NCI-H460 (cell line): Measurements from ENCODE around the gene ATF6B. TPM values are rescaled to one million over a fixed set of nuclear protein-coding genes. Genes with fewer than 3 reads are reported as not detected.

ENCODE experiments used
- DNase-seq: peaks from one replicate; pipeline ENCODE4 v3.0.0-alpha.2; 2016; ENCODE audit warnings: low read depth; ENCODE audit errors: extremely low read depth
- total RNA-seq: library from RNA; depleted of rRNA; stranded (reverse); fragments of >200 nt; shearing (Covaris generic); gene quantifications from 2 replicates; pipeline ENCODE4 v1.2.3, GENCODE V29; 2014

ATF6B gene
- total RNA-seq, 1 experiment from 2014 or later: 20.7 TPM

DNA sequence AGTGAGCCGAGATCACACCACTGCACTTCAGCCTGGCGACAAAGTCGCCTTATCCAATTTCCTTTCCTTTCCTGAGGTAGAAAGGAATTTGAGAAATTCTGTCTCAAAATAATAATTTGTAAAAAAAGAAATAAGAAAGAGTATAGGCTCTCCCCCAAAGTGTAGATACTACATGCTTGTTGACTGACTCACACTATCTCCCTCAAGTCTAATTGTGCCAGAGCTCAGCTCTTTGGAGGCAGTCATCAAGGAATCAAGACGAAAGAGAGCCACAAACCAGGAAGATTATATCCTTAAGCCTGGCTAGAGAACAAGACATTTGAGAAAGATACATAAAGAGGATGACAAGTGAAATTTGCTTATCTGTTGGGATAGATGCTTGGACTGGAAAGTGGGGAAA lies 5.7 kb upstream of the ATF6B start:
- DNase-seq: no peak

DNA sequence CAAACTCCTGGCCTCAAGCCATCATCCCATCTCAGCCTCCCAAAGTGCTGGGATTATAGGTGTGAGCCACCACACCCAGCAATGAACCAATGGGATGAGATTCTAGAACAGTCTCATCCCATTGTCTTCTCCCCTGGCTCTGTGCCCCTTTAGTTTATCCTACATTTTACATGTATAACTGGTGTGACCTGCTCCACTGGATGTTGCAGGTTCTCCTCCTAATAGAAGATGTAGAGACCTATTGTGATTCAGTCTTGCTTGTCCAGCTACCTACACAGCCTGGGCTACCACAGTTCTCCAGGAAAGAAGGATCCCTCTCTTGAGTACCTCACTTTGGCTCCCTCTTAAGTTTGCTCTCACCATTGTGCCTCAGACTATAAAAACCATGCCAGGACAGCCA lies 4.1 kb upstream of the ATF6B start:
- DNase-seq: no peak

DNA sequence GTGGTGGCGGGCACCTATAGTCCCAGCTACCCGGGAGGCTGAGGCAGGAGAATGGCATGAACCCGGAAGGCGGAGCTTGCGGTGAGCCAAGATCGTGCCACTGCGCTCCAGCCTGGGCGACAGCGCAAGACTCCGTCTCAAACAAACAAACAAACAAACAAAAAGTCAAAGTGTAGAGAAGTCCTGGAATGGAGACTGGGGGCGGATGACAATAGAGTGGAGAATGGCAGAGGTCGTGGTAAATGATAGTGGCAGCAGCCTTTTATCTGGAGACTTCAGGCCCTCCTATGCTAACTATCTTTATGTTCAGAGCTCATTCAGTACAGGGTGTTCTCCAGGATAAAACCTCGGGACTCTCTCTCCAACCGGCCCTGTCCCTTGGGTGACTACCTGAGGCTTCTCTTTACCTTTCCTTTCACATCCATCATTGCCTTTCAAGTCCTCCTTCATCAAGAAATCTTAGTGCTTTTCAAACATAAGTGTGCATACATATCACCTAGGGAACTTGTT lies 3.4 kb upstream of the ATF6B start:
- no peak for DNase-seq

DNA sequence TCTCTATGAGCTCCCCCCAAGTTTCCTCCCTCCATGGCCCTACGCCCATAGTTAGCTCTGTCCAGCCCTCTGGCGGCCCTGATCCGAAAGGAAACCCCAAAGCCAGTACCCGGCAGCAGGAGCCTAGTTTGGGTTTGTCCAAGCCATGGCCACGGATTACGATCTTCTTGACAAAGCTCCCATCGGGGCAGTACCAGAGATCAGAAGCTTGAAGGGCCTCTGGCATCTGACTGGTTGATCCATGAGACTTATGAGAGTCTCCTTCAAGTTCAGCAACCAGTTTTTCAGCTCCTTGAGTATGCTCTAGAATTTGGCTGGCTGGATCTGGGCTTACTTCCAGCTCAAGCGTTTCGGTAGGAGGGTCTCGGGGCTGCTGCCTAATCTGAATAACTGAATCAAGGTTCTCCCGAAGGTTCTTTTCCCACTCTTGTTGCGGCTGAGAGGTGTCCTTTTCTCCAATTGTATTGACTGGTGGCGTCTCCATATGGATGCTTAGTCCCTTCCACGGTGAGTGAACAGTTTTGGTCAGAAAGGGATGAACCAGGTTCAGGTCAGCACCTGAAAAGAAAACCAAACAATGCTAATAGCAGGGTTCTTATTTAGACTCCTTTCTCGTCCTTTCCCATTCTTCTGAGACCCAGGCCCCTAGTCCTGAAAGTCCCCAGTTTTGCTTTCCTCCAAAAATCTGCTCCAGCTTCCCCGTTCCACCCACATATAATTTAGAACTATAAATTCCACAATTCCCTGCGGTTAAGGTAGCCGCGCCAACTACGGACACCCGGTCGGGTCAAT lies 1.4 kb upstream of the ATF6B start:
- DNase-seq: no peak

DNA sequence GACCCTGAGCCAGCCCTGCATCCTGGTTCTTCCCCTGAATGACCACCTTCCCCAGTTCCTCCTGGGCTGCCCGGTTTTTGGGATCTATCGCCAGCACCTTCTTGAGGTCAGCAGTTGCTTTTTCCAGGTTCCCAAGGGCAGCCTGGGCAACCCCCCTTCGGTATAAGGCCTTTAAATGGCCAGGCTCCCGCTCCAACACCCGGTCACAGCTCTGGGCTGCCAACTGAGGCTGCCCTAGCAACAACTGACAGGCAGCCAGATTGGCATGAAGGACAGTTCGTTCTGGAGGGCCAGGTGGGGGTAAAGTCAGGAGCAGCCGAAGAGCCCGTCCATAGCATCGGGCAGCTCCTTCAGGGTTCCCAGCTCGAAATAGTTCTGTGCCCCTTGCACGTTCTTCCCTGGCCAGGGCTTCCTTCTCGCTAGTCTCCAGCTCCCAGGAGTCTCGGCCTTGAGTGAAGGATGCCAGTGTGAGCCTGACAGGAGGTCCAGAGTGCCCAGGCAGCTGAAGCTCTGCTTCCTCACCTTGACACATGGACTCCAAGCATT lies 778 bp upstream of the ATF6B start:
- no peak for DNase-seq

DNA sequence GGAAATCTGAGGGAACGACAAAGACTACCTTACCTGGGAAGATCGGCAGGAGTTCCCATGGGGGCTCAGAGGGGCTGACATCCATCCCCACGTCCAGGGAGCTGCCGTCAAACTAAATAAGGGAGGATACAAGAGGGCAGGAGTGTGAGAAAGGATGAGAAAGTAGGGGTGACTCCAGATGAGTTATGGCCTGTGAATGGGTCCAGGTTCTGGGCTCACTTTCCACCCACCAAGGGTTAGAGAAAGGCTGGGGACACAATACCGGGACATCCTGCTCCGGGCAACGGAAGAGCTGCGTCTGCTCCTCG lies 683 bp downstream of the ATF6B start:
- no peak for DNase-seq

DNA sequence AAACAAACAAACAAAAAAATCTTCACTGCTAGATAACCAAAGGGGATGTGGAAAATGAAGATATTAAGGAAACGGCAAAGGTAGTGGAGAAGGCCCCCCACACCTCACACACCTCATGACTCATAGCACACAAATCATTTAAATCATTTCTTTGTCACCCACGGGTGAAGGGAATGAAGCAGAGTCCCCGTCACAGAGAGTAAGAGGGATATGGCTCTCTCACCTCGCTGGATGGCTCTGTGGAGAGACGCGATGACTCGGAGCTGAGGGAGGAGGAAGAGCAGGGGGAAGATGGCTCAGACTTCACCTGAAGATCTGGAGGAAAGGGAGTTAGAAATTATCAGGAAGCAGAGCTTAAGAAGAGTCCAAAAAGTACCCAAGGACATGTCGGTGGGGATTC lies 1.2 kb downstream of the ATF6B start:
- DNase-seq: no peak

DNA sequence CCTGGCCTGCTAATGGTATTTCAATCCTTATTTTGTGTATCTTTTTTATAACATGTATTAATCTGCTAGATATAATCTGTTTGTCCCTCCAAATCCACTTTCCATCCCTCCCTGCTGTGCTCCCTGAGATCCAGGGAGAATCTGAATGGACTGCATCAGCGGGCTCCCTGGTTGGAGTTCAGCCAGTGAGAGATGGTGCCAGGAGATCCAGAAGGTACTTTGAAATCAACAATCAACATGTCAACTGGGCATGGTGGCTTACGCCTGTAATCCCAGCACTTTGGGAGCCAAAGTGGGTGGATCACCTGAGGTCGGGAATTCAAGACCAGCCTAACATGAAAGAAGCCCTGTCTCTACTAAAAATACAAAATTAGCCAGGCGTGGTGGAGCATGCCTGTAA lies 4.4 kb downstream of the ATF6B start:
- no peak for DNase-seq

DNA sequence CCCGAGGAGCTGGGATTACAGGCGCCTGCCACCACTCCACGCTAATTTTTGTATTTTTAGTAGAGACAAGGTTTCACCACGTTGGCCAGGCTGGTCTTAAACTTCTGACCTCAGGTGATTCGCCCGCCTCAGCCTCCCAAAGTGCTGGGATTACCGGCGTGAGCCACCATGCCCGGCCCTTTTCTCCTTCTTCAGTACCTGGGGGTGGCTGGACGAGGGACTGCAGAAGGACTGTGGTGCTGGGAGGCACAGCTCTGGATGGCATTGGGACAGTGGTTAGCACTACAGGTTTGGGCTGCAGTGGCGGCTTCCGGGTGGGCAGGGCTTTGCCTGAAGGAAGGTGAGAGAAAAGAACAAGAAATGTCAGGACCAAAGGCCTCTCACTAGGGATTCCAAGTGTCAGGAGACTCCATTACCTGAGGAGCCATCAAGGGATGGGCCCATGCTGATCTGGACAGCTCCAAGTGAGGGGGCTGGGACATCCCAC lies 7.4 kb downstream of the ATF6B start:
- no peak for DNase-seq

DNA sequence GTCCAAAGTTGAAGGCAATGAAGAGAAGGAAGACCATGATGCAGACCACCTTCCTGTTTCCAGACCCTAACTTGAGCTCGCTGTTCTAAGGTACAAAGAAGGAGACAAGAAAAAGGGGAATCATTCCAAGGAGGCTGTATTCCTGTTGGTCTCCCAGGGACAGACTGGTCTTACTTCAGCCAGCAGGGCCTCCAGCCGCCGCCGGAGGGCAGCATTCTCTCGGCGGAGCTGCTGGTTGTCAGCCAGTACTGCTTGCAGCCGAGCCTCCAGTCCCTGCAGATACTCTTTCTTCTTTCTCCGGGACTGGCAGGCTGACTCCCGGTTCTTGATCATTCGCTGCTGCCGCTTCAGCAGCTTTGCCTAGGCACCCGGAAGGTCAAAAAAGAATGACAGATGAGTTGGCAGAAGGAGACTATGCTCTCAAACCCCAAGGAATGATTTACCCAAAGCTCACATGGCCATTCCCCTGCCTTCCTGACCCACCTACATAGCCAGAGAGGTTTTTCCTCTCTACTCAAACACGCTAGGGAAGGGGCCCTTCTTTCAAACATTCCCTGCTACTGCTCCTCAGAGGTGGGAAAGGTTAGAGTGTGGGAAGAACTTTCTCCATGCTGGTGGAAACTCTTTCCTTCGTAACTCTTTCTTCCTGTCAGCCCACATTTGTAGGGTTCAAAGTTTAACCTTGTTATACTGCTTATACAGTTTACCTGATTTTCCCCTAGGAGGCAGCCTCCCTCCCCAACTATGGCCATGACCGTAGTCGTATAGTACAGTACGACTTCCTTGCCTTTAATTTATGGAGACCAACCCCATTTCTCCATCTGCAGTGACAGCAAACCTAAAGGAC lies 9.0 kb downstream of the ATF6B start:
- DNase-seq: peak; percentile 73

DNA sequence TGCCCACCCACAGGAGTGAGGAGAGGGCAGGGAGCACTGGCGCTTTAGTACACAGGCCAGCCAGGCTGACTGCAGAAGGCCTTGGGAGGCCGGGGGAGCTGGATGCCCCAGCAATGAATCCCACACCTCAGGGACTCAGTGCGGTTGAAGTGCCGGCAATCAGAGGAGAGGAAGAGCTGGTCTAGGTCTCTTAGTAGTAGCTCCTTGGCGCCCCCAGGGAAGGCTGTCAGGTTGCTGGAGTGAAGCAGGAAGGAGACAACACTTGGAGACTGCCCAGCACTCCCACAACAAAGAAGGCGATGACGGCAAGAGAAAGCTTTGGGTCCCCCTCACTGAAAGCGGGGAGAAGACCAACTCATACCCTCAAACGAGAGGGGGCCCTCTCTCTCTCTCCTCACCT lies 10.6 kb downstream of the ATF6B start:
- DNase-seq: no peak

DNA sequence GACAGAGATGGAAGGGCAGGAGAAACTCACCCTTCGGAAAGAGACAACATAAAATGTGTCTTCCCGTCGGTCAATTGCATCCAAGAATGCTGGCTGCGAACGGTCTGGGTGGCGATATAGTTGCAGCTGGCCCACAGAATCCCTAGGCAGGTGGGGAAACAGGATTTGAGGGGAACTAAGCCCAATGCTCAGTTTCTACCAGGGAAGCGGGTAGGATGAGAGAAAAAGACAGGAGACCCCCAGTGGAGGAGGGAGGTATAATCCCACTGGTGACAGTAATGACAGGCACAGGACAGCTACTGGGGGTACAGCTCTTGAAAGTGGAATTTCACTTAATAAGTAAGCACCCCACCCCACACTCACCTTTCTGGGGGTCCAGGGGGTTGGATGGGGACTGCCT lies 11.4 kb downstream of the ATF6B start:
- DNase-seq: no peak

DNA sequence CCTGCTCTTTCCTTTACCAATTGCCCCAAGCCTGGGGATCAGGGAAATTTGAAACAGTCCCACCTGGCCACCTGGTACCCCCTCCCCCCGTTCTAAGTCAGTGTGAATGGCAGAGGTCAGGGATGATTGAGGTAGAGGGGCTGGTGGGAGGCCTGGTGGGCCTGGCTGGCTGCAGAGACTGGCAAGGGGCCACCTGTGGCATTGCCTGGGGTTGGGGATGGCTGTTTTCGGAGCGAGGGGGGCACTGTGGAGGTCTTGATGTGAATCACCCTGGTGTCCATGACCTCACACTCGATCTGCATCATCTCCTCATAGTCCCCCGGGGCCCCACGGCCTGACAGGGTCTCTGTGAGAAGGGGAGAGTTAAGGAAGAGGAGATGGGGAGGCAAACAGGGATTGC lies 12.4 kb downstream of the ATF6B start:
- DNase-seq: no peak

DNA sequence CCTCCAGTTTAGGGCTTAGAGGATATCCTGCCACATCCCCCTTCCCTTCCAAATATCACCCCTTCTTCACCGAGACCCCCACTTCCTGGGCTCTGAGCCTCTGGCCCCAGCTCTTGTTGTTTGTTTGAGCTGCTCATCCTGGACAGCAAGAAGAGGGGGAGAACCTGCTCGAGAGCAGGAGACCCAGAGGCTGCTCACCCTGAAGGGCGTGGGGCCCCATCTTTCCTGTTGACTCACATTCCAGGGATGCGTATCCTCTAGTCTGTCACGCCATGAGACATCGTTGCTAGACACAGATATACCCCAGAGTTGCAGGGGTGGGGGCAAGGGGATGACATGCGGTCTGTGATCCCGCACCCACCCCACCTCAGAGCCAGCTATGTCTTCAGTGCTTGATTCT lies 13.2 kb downstream of the ATF6B start:
- DNase-seq: no peak

DNA sequence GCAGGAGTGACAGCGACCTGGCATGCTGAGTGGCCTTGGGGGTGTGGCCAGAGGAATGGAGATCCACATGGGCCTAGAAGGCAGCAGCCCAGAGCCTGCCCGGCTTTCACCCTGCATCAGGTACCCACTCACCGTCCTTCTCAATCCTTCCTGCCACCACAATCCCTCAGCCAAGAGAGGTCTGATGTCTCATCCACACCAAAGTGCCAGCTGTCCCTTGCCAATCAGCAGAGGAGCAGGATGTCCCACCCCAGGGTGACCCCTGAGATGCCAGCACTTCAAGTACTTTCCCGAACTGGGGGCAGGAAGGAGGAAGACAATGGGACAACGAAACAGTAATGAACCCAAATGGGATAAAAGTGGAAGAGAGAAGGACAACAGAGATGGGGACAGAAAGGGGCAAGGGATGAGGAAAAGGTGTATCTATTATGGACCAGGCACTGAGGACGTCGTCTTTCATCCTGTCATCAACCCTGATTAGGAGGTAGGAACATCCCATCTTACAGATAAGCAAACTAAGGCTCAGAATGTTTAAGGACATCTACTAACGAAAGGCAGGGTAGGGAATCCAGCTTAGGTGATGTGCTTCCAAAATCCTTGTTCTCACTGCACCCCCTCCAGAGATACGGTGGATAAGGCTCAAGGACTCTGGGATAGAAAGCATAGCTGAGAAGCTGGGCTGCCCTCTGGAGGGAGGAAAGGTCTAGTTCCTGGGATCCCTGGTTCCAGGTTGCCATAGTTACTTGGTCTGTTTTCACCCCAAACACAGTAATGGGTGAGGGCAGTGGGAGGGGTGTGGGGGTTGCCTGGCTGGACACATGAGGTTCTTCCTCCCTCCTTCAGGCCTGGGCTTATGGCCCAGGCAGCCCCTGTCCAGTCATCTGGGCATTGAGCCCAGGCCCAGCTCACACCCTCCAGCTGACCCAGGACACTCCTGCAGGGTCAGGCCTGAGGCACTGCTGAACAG lies 14.4 kb downstream of the ATF6B start:
- DNase-seq: no peak

DNA sequence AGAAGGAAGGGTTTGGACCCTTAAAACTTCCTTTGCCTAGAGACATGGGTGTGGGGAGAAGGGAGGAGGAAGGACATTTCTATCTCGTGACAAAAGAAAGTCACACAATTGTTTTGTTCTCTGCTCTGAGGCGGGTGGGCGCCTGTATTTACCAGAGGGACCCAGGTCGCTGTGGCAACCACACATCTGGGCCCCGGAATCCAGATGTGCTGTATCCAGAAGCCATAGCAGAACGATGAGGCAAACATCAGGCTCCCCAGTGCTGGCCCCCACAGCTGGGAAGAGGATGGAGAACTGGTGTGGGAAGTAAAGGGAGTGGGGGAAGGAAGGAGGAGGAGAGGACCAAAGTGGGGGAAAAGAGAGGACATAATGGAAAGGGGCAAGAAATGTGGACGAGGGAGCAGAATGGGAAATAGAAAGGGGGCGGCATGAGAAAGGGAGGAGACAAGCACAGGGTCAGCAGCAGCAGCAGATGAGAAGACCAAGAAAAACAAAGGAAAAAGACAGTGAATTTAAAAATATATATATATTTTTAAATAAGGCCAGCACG lies 15.5 kb downstream of the ATF6B start:
- DNase-seq: no peak

DNA sequence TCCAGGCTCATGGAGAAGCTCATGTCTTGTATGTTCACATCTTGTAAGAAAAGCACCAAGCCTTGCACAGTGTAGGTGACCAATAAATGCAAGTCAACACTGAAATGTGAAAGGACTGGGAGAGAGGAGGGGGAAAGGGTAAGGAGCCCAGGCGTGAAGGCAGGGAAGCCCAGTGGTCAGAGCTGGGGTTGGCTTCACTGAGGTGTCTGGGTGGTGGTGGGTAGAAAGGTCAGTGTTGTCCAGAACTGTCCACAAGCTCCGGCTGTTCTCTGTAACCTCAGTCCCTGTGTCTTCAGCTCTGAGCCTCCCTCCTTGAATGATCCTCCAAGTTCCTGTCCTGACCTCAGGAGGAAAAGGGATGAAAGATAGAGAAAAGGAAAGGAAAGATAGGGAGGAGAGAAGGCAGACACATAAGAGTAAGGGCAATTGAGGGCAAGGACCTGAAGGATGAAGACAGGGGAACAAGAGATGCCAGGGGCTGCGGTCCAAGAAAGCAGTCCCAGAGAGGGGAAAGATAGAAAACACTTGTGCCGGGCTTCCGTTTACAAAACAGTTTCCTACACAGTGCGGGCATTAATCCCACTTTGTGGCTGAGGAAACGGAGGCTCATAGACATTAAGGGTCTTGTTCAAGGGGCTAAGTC lies 16.5 kb downstream of the ATF6B start:
- no peak for DNase-seq

DNA sequence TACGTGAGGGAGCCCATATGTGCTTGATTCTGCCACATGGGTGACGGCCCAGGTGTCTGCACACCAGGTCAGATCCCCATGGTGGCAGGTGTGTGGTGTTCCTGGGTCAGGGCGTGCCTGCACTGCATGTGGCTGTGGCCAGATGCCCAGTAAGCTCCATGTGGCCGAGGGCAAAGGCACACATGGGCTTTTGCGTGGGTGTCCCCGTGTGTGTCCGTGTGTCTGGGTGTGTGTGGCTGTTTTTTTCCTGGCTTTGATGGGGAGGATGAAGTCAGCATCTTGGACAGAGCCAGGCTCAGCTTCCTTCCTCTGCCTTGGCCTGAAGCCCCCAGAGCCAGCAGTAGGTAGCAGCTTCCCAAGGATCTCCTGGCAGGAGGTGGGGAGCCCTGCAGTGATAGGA lies 17.4 kb downstream of the ATF6B start:
- DNase-seq: no peak

DNA sequence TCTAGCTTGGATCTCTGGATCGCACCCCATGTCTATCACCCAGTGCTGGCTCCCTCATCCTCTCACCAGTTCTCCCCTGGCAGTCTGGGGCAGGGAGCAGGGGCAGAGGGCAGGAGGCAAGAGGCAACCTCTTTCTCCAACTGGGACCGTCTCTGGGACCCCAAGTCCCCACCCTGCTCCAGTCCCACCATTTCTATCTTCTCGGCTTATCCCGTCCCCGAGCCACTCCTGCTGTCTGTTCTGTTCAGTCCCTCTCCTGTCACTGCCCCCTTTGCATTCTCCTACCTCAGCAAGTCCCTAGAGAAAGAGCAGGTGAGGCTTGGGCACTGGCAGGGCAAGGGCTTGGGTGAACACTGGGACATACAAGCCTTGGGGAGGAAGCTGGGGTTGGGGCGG lies 18.3 kb downstream of the ATF6B start:
- no peak for DNase-seq
